ENCODE data around the gene KCNK15.

The KCNK15 gene

GRCh38 chr20:44705364-44706094, 40.1 kb upstream of the KCNK15 start:
- Histone ChIP-seq H3K27ac (ENCODE audit: low read length) (no peak overlapping the region), H3K4me1 (ENCODE audit: control insufficient read depth, low read depth, low read length) (peaks cover 11% of the 10 kb centered on the region), H3K9me3 (ENCODE audit: control insufficient read depth, low read depth, low read length) (no peaks in the 10 kb centered on the region), H3K4me3 (ENCODE audit: low read length) (no peak overlapping the region), H3K9ac (ENCODE audit: low read length) (no peak overlapping the region), H3K27me3 (ENCODE audit: control insufficient read depth, insufficient read depth, low read length) (no peaks in the 10 kb centered on the region), H3K36me3 (ENCODE audit: control insufficient read depth, low read depth, low read length) (no peaks in the 10 kb centered on the region)

GRCh38 chr20:44706301-44707017, 39.2 kb upstream of the KCNK15 start:
- no peaks in the 10 kb centered on the region for H3K27me3 ChIP-seq (ENCODE audit: control insufficient read depth, insufficient read depth, low read length)
- H3K27ac ChIP-seq (ENCODE audit: low read length), result no peak overlapping the region
- no peak overlapping the region for H3K9ac ChIP-seq (ENCODE audit: low read length)
- no peaks in the 10 kb centered on the region for H3K9me3 ChIP-seq (ENCODE audit: control insufficient read depth, low read depth, low read length)
- peaks cover 4% of the 10 kb centered on the region for H3K4me1 ChIP-seq (ENCODE audit: control insufficient read depth, low read depth, low read length)
- H3K4me3 ChIP-seq (ENCODE audit: low read length), result no peak overlapping the region
- H3K36me3 ChIP-seq (ENCODE audit: control insufficient read depth, low read depth, low read length), result no peaks in the 10 kb centered on the region

GRCh38 chr20:44707018-44707579, 38.6 kb upstream of the KCNK15 start:
- no peak overlapping the region for H3K9ac ChIP-seq (ENCODE audit: low read length)
- no peak overlapping the region for H3K4me3 ChIP-seq (ENCODE audit: low read length)
- no peaks in the 10 kb centered on the region for H3K36me3 ChIP-seq (ENCODE audit: control insufficient read depth, low read depth, low read length)
- no peaks in the 10 kb centered on the region for H3K9me3 ChIP-seq (ENCODE audit: control insufficient read depth, low read depth, low read length)
- H3K4me1 ChIP-seq (ENCODE audit: control insufficient read depth, low read depth, low read length), result no peaks in the 10 kb centered on the region
- H3K27me3 ChIP-seq (ENCODE audit: control insufficient read depth, insufficient read depth, low read length), result no peaks in the 10 kb centered on the region
- H3K27ac ChIP-seq (ENCODE audit: low read length), result no peak overlapping the region

GRCh38 chr20:44709380-44709779, 36.3 kb upstream of the KCNK15 start:
- H3K36me3 ChIP-seq (ENCODE audit: control insufficient read depth, low read depth, low read length), result no peaks in the 10 kb centered on the region

GRCh38 chr20:44709797-44710196, 35.9 kb upstream of the KCNK15 start:
- Histone ChIP-seq H3K27me3 (ENCODE audit: control insufficient read depth, insufficient read depth, low read length) (no peaks in the 10 kb centered on the region), H3K9me3 (ENCODE audit: control insufficient read depth, low read depth, low read length) (no peaks in the 10 kb centered on the region), H3K27ac (ENCODE audit: low read length) (no peak overlapping the region), H3K4me3 (ENCODE audit: low read length) (no peak overlapping the region), H3K4me1 (ENCODE audit: control insufficient read depth, low read depth, low read length) (no peaks in the 10 kb centered on the region), H3K36me3 (ENCODE audit: control insufficient read depth, low read depth, low read length) (no peaks in the 10 kb centered on the region), H3K9ac (ENCODE audit: low read length) (no peak overlapping the region)

More at GRCh38 chr20:44709380-44709779, 36.3 kb upstream of the KCNK15 start:
- H3K27ac ChIP-seq (ENCODE audit: low read length), result no peak overlapping the region
- H3K9me3 ChIP-seq (ENCODE audit: control insufficient read depth, low read depth, low read length), result no peaks in the 10 kb centered on the region
- no peak overlapping the region for H3K9ac ChIP-seq (ENCODE audit: low read length)
- H3K27me3 ChIP-seq (ENCODE audit: control insufficient read depth, insufficient read depth, low read length), result no peaks in the 10 kb centered on the region
- no peaks in the 10 kb centered on the region for H3K4me1 ChIP-seq (ENCODE audit: control insufficient read depth, low read depth, low read length)
- no peak overlapping the region for H3K4me3 ChIP-seq (ENCODE audit: low read length)

GRCh38 chr20:44711237-44711636, 34.4 kb upstream of the KCNK15 start:
- no peak overlapping the region for H3K9ac ChIP-seq (ENCODE audit: low read length)
- no peaks in the 10 kb centered on the region for H3K27me3 ChIP-seq (ENCODE audit: control insufficient read depth, insufficient read depth, low read length)
- H3K27ac ChIP-seq (ENCODE audit: low read length), result no peak overlapping the region
- H3K9me3 ChIP-seq (ENCODE audit: control insufficient read depth, low read depth, low read length), result no peaks in the 10 kb centered on the region
- H3K4me1 ChIP-seq (ENCODE audit: control insufficient read depth, low read depth, low read length), result no peaks in the 10 kb centered on the region
- no peak overlapping the region for H3K4me3 ChIP-seq (ENCODE audit: low read length)
- H3K36me3 ChIP-seq (ENCODE audit: control insufficient read depth, low read depth, low read length), result no peaks in the 10 kb centered on the region

GRCh38 chr20:44714102-44714700, 31.5 kb upstream of the KCNK15 start:
- no peak overlapping the region for H3K9ac ChIP-seq (ENCODE audit: low read length)
- no peaks in the 10 kb centered on the region for H3K36me3 ChIP-seq (ENCODE audit: control insufficient read depth, low read depth, low read length)
- no peaks in the 10 kb centered on the region for H3K27me3 ChIP-seq (ENCODE audit: control insufficient read depth, insufficient read depth, low read length)
- H3K4me1 ChIP-seq (ENCODE audit: control insufficient read depth, low read depth, low read length), result no peaks in the 10 kb centered on the region
- no peak overlapping the region for H3K4me3 ChIP-seq (ENCODE audit: low read length)
- no peaks in the 10 kb centered on the region for H3K9me3 ChIP-seq (ENCODE audit: control insufficient read depth, low read depth, low read length)
- no peak overlapping the region for H3K27ac ChIP-seq (ENCODE audit: low read length)

- Histone ChIP-seq H3K4me1 (ENCODE audit: control insufficient read depth, low read depth, low read length) (no peaks in the 10 kb centered on the region), H3K9me3 (ENCODE audit: control insufficient read depth, low read depth, low read length) (no peaks in the 10 kb centered on the region), H3K27ac (ENCODE audit: low read length) (no peak within 1 kb of the TSS), H3K27me3 (ENCODE audit: control insufficient read depth, insufficient read depth, low read length) (no peaks in the 10 kb centered on the region), H3K36me3 (ENCODE audit: control insufficient read depth, low read depth, low read length) (no peaks in the 10 kb centered on the region), H3K9ac (ENCODE audit: low read length) (no peak within 1 kb of the TSS), H3K4me3 (ENCODE audit: low read length) (no peak within 1 kb of the TSS)
Measured at GRCh38 chr20:44714701-44715498, 30.8 kb upstream of the KCNK15 start, which contains the start of gene CCN5. CCN5 (plus strand) TSS chr20:44715369; CDS start chr20:44715391, 22 bp downstream.

- Histone ChIP-seq H3K27me3 (ENCODE audit: control insufficient read depth, insufficient read depth, low read length) (no peaks in the 10 kb centered on the region), H3K27ac (ENCODE audit: low read length) (no peak overlapping the region), H3K4me3 (ENCODE audit: low read length) (no peak overlapping the region), H3K4me1 (ENCODE audit: control insufficient read depth, low read depth, low read length) (no peaks in the 10 kb centered on the region), H3K9me3 (ENCODE audit: control insufficient read depth, low read depth, low read length) (no peaks in the 10 kb centered on the region), H3K36me3 (ENCODE audit: control insufficient read depth, low read depth, low read length) (no peaks in the 10 kb centered on the region), H3K9ac (ENCODE audit: low read length) (no peak overlapping the region)
Measured at GRCh38 chr20:44715499-44716308, 30.0 kb upstream of the KCNK15 start.

GRCh38 chr20:44716309-44717106, 29.2 kb upstream of the KCNK15 start:
- Histone ChIP-seq H3K36me3 (ENCODE audit: control insufficient read depth, low read depth, low read length) (no peaks in the 10 kb centered on the region), H3K9me3 (ENCODE audit: control insufficient read depth, low read depth, low read length) (no peaks in the 10 kb centered on the region), H3K4me3 (ENCODE audit: low read length) (no peak overlapping the region), H3K27ac (ENCODE audit: low read length) (no peak overlapping the region), H3K9ac (ENCODE audit: low read length) (no peak overlapping the region), H3K4me1 (ENCODE audit: control insufficient read depth, low read depth, low read length) (no peaks in the 10 kb centered on the region), H3K27me3 (ENCODE audit: control insufficient read depth, insufficient read depth, low read length) (no peaks in the 10 kb centered on the region)

All from iPS-18a (cell line).